RCC 7860 (cell line): ENCODE data around the gene SETBP1.

ENCODE experiments used
- DNase-seq: peaks from one replicate; pipeline ENCODE4 v3.0.0-alpha.2; 2015; ENCODE audit warnings: low spot score
- FAIRE-seq: peaks from 2 replicates; lab custom pipeline; 2012; peaks lifted over from hg19 to GRCh38; lab: Jason Lieb, UNC

SETBP1 gene

GRCh38 chr18:44754567-44754966 lies 73.9 kb downstream of the SETBP1 start:
- DNase-seq (no peak), FAIRE-seq (no peak)

DNA sequence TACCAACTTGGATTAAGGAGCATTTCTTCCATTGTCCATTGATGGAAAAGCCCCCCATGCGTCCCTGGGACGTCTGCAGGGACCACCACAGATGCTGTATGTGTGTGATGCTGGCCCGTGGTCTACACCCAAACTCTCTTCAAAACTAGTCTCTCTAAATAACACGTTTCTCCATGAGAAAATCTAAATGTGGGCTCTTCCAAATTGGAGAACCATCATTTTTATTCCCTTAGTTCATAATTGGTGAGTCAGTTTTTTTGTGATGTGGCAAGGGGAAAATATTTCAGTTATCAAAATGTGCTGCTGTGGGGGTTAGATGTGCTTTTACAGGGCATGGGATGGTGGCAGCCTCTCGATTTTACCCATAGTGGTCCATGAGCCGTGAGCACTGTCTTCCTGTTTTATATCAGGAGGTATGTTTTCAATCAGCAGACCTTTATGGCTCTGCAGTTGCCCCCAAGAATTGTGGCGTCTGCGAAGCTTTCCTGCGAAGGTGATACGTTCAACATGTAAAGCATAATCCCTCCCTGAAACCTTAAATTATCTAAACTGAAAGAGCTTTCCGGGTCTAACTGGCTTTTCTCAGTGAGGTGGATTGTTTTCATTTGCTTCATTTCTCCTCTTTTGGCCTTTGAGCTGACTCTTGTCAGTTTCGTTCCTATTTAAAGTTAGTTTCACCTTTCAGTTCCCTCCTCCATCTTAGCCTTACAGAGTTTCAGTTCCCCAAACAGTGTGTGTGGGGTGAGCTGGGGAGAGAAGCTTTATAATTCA lies 78.4 kb downstream of the SETBP1 start:
- DNase-seq: no peak
- FAIRE-seq: no peak

DNA sequence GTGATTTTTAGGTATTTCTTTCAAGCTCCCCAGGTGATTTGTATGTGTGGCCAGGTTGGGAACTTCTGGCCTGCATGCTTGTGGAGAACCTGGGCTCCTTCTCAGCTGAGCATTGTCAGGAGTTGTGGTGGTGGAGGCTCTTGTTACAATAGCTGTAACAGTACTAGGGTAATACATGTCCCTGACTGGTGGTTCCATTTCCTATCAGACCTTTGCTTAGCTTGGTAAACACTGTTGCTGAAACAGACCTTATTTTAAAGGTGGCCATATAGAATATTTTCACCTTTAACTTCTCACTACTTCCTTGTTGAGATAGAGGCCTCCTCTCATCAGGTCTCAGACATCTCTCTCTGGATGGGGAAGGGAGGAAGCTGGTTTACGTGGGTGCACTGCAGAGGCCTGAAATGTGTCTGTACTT lies 79.2 kb downstream of the SETBP1 start:
- DNase-seq: no peak
- no peak for FAIRE-seq

GRCh38 chr18:44761812-44762211 lies 81.1 kb downstream of the SETBP1 start:
- no peak for FAIRE-seq
- no peak for DNase-seq

GRCh38 chr18:44763327-44763726 lies 82.6 kb downstream of the SETBP1 start:
- no peak for DNase-seq
- FAIRE-seq: no peak

- FAIRE-seq: no peak
Observed at GRCh38 chr18:44764863-44765262, 84.2 kb downstream of the SETBP1 start.

DNA sequence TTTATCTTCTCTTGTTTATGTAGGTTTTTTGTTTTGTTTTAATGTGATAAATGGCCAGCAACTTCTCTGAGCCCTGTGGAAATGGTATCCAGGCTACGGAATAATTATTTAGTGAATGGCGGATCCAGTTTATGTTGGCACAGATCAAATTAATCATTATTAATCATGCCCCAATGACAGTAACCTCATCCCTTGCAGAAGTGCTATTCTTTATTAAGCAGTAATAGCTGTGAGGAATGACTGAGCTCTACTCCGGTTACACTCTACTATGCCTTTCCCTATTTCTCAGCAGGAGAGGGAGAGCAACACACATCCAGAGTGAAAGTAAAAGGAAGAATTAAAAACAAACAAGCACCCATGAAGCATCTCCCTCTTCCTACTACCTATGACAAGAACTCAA lies 84.8 kb downstream of the SETBP1 start:
- no peak for FAIRE-seq
- no peak for DNase-seq

More at GRCh38 chr18:44764863-44765262, 84.2 kb downstream of the SETBP1 start:
- DNase-seq: no peak

DNA sequence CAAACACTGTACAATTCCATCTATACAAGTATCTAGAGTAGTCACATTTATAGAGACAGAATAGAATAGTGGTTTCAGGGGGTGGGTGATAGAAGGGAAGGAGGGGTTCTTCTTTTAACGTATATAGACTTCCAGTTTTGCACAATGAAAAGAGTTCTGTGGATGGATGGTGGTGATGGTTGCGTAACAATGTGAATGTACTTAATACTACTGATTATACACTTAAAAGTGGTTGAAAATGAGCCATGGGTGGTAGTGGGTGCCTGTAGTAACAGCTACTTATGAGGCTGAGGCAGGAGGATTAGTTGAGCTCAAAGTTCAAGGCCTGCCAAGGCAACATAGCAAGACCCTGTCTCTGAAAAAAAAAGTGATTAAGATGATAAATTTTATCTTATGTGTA lies 85.8 kb downstream of the SETBP1 start:
- FAIRE-seq: no peak
- DNase-seq: no peak

GRCh38 chr18:44767807-44768206 lies 87.1 kb downstream of the SETBP1 start:
- no peak for DNase-seq
- FAIRE-seq: no peak

- FAIRE-seq (no peak), DNase-seq (no peak)
Observed at GRCh38 chr18:44770641-44771040, 90.0 kb downstream of the SETBP1 start.

DNA sequence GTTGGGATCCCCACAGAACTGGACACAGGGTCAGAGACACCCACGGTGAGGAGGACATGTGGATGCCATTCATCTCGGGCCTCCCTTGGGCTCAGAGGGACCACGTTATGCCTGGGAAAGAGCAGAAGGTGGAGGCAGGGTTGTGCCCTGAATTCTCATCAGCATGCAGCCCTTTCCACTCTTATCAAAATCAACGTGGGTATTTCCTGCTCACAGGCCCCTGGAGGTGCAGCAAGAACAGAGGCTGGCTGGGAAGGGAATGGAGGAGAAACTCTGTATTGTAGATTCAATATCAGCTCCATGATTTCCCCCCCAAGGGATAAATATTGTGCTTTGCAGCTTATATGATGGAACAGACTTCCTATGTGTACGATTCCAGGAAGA lies 90.9 kb downstream of the SETBP1 start:
- FAIRE-seq: no peak
- DNase-seq: no peak

DNA sequence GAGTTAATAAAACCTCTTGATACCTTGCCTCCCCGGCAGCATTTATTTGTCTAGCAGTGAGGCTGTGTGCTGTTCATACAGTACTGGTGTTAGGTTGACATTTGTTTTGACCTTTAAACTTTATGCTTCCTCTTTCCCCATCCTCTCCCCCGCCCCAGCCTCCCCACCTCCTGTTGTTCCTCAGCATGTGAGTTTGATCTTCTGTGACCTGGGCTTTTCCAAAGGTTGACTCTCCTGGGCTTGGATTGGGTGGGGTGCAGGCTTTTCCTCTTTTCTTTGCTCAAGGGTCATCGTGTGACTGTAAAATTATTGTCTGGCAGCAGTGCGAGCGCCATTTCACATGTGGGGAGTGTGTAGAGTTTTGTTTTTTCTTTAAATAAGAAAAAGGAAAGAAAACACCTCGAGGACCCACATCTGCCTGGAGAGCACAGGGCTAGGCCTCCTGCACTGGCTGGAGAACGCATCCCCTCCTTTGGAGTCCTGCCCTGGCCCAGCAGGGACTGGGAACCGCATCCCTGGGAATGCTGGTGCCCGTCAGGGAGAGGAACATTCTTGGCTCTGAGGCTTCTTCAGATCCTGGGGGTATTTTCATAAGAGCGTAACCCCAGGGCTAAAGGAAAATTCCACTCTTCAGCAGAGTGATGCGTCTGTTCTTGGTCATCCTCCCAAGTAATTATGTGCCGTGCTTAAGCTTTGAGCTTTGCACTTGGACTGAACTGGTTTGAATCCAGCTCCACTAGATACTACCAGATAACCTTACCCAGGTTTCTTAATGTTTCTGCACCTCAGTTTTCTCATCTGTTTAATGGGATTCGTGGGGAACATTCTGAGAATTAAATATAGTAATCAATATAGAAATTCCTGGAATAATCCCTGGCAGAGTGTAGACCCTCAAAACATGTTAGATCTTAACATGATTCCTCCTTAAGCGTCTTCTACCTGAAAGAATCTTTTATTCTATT lies 91.5 kb downstream of the SETBP1 start:
- no peak for FAIRE-seq
- no peak for DNase-seq

GRCh38 chr18:44773640-44774155 lies 93.0 kb downstream of the SETBP1 start:
- FAIRE-seq: no peak
- no peak for DNase-seq

DNA sequence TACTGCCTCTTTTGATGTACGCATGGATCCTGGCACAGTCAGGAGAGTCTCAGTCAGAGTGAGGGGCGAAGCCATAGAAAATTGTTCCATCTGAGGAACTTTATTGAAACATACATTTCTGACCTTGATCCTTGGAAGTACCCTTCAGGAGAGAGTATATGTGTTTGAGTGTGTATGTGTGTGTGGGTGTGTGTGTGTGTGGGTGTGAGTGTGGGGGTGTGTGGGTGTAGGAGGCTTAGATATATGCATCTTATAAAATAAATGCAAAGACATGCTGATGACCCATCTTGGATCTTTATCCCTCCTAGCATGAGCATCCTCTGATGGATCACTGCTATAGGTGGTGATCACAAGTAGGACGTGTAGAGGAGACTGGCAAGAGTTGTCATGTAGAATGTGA lies 93.5 kb downstream of the SETBP1 start:
- DNase-seq (no peak), FAIRE-seq (no peak)

- no peak for FAIRE-seq
- no peak for DNase-seq
Observed at GRCh38 chr18:44777457-44778192, 96.9 kb downstream of the SETBP1 start.

GRCh38 chr18:44778788-44779187 lies 98.1 kb downstream of the SETBP1 start:
- FAIRE-seq: no peak
- DNase-seq: no peak

DNA sequence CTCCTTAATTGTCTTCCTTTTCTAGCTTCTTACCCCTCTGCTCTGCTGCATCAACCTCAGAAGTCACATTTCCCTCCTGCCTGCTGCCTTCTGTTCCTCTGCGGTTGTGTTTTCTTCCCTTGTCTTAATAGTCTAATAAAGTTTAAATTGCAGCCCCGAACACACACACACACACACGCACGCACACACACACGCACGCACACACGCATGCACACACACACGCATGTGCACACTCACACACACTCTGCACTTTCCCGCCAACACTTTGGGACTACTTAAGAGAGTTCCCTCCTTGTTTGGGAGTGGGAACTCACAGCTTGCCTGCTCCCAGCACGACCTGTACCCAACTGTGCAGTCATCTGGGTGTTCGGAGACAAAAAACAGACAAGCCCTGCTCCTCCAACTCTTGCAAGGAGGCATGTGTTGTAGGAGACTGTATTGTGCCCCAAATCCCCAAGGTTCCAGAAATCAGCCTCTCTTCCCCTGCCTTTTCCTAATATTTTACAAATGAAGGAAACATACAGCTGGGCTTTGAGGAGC lies 99.1 kb downstream of the SETBP1 start:
- DNase-seq: no peak
- FAIRE-seq: no peak

DNA sequence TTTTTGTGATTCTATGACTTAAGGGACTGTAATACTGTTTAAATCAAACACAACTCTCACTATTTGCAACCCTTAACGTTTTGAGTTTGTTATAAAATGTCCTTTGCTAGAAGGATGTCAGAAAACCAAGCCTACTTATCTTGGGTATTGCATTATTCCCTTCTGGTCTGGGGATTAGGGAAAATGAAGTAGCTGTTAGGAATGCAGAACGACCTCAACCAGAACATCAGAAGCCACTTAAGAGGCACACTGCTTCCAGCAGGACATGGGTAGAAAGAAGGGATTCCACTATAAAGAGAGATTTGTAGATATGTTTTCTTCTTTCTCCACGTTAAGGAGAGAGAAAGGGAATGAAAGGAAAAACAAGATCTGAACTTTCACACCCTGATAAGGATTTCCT lies 101.2 kb downstream of the SETBP1 start:
- no peak for DNase-seq
- no peak for FAIRE-seq

DNA sequence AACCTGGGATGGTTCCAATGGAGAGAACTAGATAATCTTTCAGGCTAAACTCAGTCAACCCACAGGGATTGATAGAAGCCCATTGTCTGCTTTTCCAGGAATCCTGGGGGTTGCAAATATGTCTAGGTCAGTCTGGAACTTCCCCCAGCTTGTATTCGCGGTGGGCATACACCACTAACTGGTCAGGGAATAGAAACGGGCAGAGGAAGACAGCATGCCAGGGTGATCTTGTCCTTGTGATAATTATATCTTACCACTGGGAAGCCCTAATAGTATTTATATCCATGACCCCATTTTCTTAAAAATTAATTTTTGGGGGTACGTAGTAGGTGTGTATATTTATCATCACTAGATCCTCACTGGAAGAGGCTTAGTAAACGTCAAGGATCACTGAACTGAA lies 101.9 kb downstream of the SETBP1 start:
- DNase-seq: no peak
- no peak for FAIRE-seq

DNA sequence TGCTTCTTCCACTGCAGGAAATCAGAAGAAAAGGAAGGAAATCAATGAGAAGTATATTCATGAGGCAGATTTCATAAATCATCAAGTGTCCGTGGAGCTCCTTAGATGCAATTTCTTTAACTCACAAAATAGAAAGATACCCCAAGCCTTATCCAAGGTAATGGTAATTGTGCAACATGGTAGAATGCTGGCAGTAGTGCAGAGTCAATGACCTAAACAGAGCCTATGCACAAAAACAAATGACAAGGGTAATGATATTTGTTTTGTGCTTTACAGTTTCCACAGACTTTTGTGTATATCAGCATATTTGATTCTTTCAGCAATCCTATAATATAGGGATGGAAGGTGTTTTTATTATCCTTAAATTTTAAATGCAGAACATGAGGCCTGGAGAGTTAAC lies 102.7 kb downstream of the SETBP1 start:
- DNase-seq: no peak
- FAIRE-seq: no peak

- DNase-seq: no peak
- FAIRE-seq: no peak
Observed at GRCh38 chr18:44786257-44786656, 105.6 kb downstream of the SETBP1 start.
